HG02884 (cell line): ENCODE measurements around the gene GRIA4.
"Not testable (repeated sequence)": the region's sequence is repeated elsewhere in the genome, so short reads cannot be mapped to it uniquely, and the experiment has no call there.

Source experiments
- ATAC-seq: cut with Tn5 transposase; IDR thresholded peaks from one replicate; pipeline ENCODE4 v1.9.1; 2021; ENCODE audit warnings: mild to moderate bottlenecking, moderate library complexity; ENCODE audit not compliant: unreplicated experiment

The GRIA4 gene

GRCh38 chr11:105986554-105986953 is 376.7 kb downstream of the GRIA4 start:
- ATAC-seq = no peak

GRCh38 chr11:105988197-105988596 is 378.3 kb downstream of the GRIA4 start:
- ATAC-seq = no peak

- no peak for ATAC-seq
Measured at GRCh38 chr11:105989124-105989523, 379.3 kb downstream of the GRIA4 start.

- ATAC-seq = no peak
Measured at GRCh38 chr11:105991888-105992287, 382.0 kb downstream of the GRIA4 start.

- ATAC-seq = peak; percentile 58
Measured at GRCh38 chr11:106001304-106002012, 391.6 kb downstream of the GRIA4 start.

- ATAC-seq = not testable (repeated sequence)
Measured at GRCh38 chr11:106003094-106003493, 393.2 kb downstream of the GRIA4 start.

- no peak for ATAC-seq
Measured at GRCh38 chr11:106011481-106011880, 401.6 kb downstream of the GRIA4 start.

GRCh38 chr11:106012744-106013143 is 402.9 kb downstream of the GRIA4 start:
- ATAC-seq = no peak

GRCh38 chr11:106014035-106014434 is 404.2 kb downstream of the GRIA4 start:
- no peak for ATAC-seq

- ATAC-seq = no peak
Measured at GRCh38 chr11:106014620-106015019, 404.7 kb downstream of the GRIA4 start.

GRCh38 chr11:106015066-106015465 is 405.2 kb downstream of the GRIA4 start:
- ATAC-seq = no peak

GRCh38 chr11:106017093-106017492 is 407.2 kb downstream of the GRIA4 start:
- no peak for ATAC-seq

GRCh38 chr11:106021181-106021966 is 411.5 kb downstream of the GRIA4 start:
- peak; percentile 4 for ATAC-seq

- ATAC-seq = peak; percentile 96
Measured at GRCh38 chr11:106021967-106022794, 412.3 kb downstream of the GRIA4 start, which contains the start of gene MSANTD4. Gene MSANTD4 (minus strand): TSS chr11:106022240. CDS start chr11:106010917, 11,323 bp downstream.

- ATAC-seq = no peak
Measured at GRCh38 chr11:106022795-106023275, 413.0 kb downstream of the GRIA4 start.

- no peak for ATAC-seq
Measured at GRCh38 chr11:106030609-106031008, 420.7 kb downstream of the GRIA4 start.

GRCh38 chr11:106031202-106031810 is 421.4 kb downstream of the GRIA4 start:
- ATAC-seq = no peak
